H54 (cell line): Measurements from ENCODE around the gene SUFU.
A peak's percentile ranks its signal among the peaks of the same experiment; 100 is the strongest.

Source experiments
- DNase-seq: peaks from one replicate; pipeline ENCODE4 v3.0.0; 2011; ENCODE audit warnings: low spot score, mixed read lengths; ENCODE audit not compliant: insufficient read length
- FAIRE-seq: peaks from 3 replicates; lab custom pipeline; 2011; peaks lifted over from hg19 to GRCh38; lab: Jason Lieb, UNC
- POLR2A ChIP-seq: IDR thresholded peaks from 2 replicates; pipeline ENCODE4 v1.6.1; 2011; ENCODE audit warnings: low read depth, mild to moderate bottlenecking, low read length

Gene SUFU

DNA sequence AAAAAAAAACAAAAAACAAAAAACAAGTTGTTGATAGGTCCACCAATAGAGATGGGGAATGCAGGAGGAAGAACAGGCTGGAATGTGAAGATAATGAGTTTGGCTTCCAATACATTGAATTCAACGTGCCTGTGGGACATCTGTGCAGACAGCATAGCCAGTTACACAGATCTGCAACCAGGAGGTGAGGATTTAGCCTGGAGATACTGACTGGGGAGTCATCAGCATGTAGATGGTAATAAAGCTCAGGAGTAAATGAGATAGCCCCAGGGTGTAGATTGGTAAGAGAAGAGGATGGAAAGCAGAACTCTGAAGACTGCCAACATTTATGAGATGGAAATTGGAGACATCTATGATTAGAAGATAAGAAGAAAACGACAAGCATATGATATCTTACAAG lies 135.8 kb downstream of the SUFU start:
- DNase-seq = no peak
- FAIRE-seq = no peak
- no peak for TF ChIP-seq POLR2A

GRCh38 chr10:102641402-102641801 lies 137.6 kb downstream of the SUFU start:
- no peak for DNase-seq
- no peak for TF ChIP-seq POLR2A
- FAIRE-seq = no peak

GRCh38 chr10:102641880-102642735 lies 138.3 kb downstream of the SUFU start:
- no peak for FAIRE-seq
- TF ChIP-seq POLR2A = peak; percentile 64
- DNase-seq = peak; percentile 87

GRCh38 chr10:102642736-102643335 lies 139.1 kb downstream of the SUFU start:
- no peak for DNase-seq
- no peak; the same call in 1 of the 2 replicates for TF ChIP-seq POLR2A
- no peak for FAIRE-seq

DNA sequence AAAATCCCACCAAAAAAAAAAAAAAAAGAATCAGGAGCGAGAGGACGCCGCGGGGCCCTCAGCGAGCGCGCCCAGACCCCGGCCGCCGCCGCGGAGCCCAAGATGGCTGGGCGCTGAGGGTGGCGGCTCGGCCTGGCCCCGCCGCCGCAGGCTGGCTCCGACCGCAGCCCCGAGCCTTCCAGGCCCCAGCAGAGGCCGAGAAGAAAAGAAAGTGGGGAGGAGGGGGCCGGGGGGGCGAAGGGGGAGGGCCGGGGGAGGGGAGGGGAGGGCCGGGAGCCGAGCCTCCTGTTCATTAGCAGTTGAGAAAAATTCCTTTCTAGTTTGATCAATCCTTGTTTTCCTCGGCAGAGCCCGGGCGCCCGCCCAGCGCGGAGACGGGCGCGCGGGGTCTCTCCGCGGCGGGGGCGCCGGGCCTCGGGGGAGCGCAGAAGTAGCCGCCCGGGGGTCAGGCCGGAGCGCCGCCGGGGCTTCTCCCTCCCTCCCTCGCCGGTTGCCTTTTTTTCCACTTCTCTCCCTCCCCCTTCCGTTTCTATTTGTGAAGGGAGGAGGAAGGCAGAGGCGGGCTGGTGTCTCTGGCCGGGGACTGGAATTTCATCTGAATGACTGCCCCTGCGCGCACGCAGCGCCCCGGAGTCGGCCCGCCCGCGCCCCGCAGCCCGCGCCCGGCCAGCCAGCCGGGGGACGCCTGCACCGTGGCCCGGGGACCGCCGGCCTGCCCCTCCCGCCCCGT lies 139.7 kb downstream of the SUFU start:
- FAIRE-seq (no peak), DNase-seq (no peak)
- peak; percentile 43 for TF ChIP-seq POLR2A

DNA sequence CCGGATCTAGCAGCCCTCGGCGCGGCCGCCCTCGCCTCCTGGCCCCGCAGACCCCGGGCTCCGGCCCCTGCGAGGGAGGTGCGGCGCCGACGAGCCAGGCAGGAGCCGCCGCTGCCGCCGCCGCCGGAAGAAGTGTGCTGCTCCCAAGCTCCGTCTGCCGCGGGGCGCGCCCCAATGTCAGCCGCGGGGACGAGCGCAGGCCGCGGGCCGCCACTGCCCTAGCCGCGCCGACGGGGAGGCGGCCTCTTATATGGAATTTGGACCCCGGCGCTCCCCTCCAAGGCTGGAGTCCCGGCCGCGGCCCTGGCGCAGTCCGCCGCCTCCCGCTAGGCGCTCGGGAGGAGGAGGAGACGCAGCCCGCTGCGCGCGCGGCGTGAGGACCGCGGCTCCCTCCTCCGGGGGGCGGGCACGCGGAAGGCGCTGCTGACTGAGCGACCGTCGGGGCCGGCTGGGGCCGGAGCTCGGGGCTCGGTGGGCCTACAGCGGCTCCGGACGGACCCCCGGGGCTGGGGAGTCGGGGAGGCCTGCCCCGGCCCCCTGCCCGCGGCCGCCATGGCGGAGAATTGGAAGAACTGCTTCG lies 140.4 kb downstream of the SUFU start, which contains the start of gene TRIM8:
TRIM8 (plus strand) TSS at position 414 of the 580 bp plus-strand sequence; CDS start at position 553, 139 bp downstream.
- TF ChIP-seq POLR2A = peak; percentile 33
- DNase-seq (no peak), FAIRE-seq (no peak)

DNA sequence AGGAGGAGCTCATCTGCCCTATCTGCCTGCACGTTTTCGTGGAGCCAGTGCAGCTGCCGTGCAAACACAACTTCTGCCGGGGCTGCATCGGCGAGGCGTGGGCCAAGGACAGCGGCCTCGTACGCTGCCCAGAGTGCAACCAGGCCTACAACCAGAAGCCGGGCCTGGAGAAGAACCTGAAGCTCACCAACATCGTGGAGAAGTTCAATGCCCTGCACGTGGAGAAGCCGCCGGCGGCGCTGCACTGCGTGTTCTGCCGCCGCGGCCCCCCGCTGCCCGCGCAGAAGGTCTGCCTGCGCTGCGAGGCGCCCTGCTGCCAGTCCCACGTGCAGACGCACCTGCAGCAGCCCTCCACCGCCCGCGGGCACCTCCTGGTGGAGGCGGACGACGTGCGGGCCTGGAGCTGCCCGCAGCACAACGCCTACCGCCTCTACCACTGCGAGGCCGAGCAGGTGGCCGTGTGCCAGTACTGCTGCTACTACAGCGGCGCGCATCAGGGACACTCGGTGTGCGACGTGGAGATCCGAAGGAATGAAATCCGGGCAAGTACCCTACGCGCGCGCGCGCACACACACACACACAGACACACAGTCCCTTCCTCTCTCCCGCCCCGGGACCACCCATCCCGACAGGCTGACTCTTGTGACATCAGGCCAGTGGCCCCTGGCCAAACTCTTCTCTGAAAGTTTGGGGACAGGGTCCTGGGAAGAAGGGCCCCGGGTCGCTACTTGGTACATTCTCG lies 141.0 kb downstream of the SUFU start:
- no peak for FAIRE-seq
- DNase-seq = no peak
- TF ChIP-seq POLR2A = no peak

DNA sequence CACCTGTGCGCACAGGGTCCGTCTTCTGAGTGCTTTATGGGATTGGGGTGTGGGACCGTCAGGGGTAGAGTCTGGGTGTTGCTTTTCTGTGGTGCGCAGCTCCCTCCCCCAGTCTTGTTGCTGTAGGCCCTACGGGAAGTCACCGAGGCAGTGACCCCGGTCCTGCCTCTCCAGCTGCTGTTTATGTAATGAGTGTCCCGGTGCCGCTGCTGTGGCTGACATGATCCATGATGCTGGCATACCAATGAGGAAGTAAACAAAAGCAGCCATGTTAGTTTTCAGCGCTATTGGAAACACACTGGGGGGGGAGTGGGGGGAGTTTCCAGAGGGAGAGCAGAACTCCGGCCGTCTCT lies 141.6 kb downstream of the SUFU start:
- no peak for FAIRE-seq
- DNase-seq = no peak
- TF ChIP-seq POLR2A = no peak

GRCh38 chr10:102645741-102646609 lies 142.2 kb downstream of the SUFU start:
- FAIRE-seq (no peak), DNase-seq (peak; percentile 79)
- TF ChIP-seq POLR2A = peak; percentile 34; the same call in 1 of the 2 replicates

DNA sequence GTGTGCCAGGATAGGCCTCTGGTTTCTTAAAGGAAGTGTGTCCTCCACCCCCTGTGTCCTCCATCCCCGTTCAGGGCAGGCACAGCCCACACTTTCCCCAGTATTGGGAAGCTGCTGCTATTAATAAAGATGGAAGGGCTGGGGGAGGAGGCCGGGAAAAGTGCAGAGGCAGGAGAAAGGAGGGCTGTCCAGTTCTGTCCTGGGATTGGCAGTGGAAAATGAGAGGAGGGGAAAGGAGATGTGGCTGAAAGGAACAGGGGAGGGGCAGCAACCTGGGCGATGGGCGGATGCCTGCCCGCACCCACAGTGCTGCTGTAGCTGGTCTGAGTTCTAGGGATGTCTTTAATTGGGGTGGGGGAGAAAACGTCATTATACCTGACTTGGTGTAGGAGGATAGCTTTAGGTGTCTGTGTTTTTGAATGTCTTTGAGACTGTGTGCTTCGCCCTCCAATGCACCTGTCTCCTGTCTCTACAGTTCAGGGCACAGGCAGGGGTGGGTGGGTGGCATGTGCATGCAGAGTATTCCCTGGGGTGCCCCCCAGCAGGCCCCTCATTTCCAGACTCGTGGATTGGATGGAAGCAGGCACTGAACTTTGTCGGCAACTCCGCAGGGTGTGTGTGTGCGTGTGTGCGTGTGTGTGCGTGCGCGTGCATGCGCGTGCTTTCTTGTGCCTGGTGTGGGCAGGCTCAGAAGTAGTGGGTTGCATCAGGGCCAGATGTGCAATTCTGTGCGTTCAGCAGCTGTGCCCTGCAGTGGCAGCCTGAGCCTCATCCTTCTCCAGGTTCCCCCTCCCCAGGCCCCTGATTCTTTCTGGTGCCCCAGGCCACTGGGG lies 143.1 kb downstream of the SUFU start:
- TF ChIP-seq POLR2A = no peak
- DNase-seq = no peak
- FAIRE-seq = no peak

DNA sequence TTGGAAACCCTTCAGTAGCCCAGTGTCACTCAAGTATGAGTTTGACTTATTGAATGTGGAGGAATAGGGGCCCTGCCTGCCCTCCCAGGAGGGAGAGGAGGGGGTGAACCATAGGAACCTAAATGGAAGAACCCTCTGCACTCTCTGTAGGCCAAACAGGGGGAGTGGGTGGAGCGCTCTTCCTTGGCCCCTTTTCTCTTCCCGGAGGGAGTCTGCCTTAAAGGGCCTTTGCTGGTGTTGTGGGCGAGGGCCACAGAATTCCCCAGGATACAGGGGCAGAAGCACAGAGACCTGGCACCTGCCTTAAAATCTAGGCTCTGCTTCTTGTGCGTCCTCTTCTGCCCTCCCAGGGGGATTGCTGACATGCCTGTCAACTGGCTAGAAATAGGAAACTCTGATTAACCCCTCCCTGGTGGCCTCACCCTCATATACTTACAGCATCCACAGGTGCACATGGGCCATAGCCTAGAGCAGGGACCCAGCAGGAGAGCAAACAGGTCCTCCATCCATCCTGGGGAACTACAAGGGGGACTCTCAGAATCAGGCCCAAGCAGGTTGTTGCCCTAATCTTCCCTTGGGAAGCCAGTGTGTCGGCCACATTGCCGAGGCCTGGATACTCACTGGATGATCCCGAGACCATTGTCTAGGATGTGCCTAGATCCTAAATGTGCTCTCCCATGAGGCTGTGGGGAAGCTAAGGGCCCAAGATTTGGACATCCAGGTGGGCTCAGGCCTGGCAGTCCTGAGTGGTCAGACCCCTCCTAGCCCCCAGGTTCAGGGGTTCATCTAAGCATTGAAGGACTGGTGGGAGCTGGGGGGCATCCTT lies 143.9 kb downstream of the SUFU start:
- FAIRE-seq (no peak), DNase-seq (no peak)
- TF ChIP-seq POLR2A = no peak
